CD4-positive, alpha-beta memory T cell (primary cell): ENCODE data around the gene STK32B. TPM values are rescaled to one million over a fixed set of nuclear protein-coding genes. Genes with fewer than 3 reads are reported as not detected.
"Not testable (repeated sequence)": the region's sequence is repeated elsewhere in the genome, so short reads cannot be mapped to it uniquely, and the experiment has no call there.

Experiments
- CTCF ChIA-PET: fragments of 350-600 bp; sonication (Branson Sonifier 250); formaldehyde crosslinking; loops from one replicate; lab custom pipeline; 2021; ENCODE audit warnings: inconsistent platforms; ENCODE audit not compliant: partially characterized antibody; lab: Charles Lee
- POLR2A ChIA-PET: fragments of 350-600 bp; sonication (Branson Sonifier 250); formaldehyde crosslinking; loops from one replicate; lab custom pipeline; 2021; ENCODE audit not compliant: partially characterized antibody; lab: Charles Lee
- DNase-seq, 5 donors: peaks; one replicate each; pipeline versions ENCODE4 v3.0.0 to v3.0.0-alpha.2; 2020 to 2022; ENCODE audit warnings: mixed read lengths in 1 of 5
- H3K27ac ChIP-seq: one replicate; pipeline ENCODE4 v1.7.0; 2013; ENCODE audit warnings: low read depth, low read length
- H3K27me3 ChIP-seq: 2 replicates; pipeline ENCODE4 v1.7.0; 2013; ENCODE audit warnings: mild to moderate bottlenecking, low read length, moderate library complexity; ENCODE audit not compliant: insufficient read depth
- H3K36me3 ChIP-seq: 2 replicates; pipeline ENCODE4 v1.7.0; 2013; ENCODE audit warnings: mild to moderate bottlenecking, low read length, moderate library complexity; ENCODE audit not compliant: insufficient read depth
- H3K4me1 ChIP-seq: 2 replicates; pipeline ENCODE4 v1.7.0; 2013; ENCODE audit warnings: mild to moderate bottlenecking, low read length, moderate library complexity; ENCODE audit not compliant: insufficient read depth
- H3K4me3 ChIP-seq, 2 donors: one replicate each; pipeline ENCODE4 v1.7.0; 2013; ENCODE audit warnings: low read length in 2 of 2, mild to moderate bottlenecking in 1 of 2
- H3K9me3 ChIP-seq, 2 donors: one replicate each; pipeline ENCODE4 v1.7.0; 2013; ENCODE audit warnings: low read length in 2 of 2, control low read depth in 1 of 2; ENCODE audit not compliant: control insufficient read depth in 1 of 2
- H3K27ac Mint-ChIP-seq, 7 donors: one replicate each; pipeline ENCODE4 v1.8.0; 2020 to 2021; ENCODE audit warnings: mixed read lengths in 7 of 7, mild to moderate bottlenecking in 6 of 7, inconsistent platforms in 3 of 7, moderate library complexity in 3 of 7
- H3K27me3 Mint-ChIP-seq, 2 donors: one replicate each; pipeline ENCODE4 v1.8.0; 2020 to 2021; ENCODE audit warnings: mixed read lengths in 2 of 2
- H3K36me3 Mint-ChIP-seq, 2 donors: one replicate each; pipeline ENCODE4 v1.8.0; 2020 to 2021; ENCODE audit warnings: mixed read lengths in 2 of 2, inconsistent platforms in 1 of 2, mild to moderate bottlenecking in 1 of 2
- H3K4me1 Mint-ChIP-seq, 4 donors: one replicate each; pipeline ENCODE4 v1.8.0; 2020 to 2021; ENCODE audit warnings: mixed read lengths in 4 of 4, mild to moderate bottlenecking in 1 of 4
- H3K4me3 Mint-ChIP-seq, 8 donors: one replicate each; pipeline ENCODE4 v1.8.0; 2020 to 2021; ENCODE audit warnings: mixed read lengths in 8 of 8, mild to moderate bottlenecking in 7 of 8, moderate library complexity in 6 of 8, inconsistent platforms in 3 of 8
- H3K9me3 Mint-ChIP-seq, 8 donors: one replicate each; pipeline ENCODE4 v1.8.0; 2020 to 2021; ENCODE audit warnings: mixed read lengths in 8 of 8, mild to moderate bottlenecking in 5 of 8, inconsistent platforms in 3 of 8, moderate library complexity in 1 of 8
- intact Hi-C: fragments of 100-400 bp; cut with micrococcal nuclease; formaldehyde crosslinking; loops from one replicate; pipeline ENCODE4 v1.15.1; 2023
- polyA plus RNA-seq, 2 donors: library from polyadenylated mRNA; unstranded; fragments of 300-500 nt; fragmentation: Illumina TruSeq; gene quantifications; one replicate each; pipeline ENCODE4 v1.2.3, GENCODE V29; 2021
- total RNA-seq, 2 experiments: library from RNA; stranded (reverse); gene quantifications; one replicate each; pipeline ENCODE4 v1.2.3, GENCODE V29; 2021

STK32B gene
- total and polyA plus RNA-seq, 4 experiments from 2014 or later: not detected

GRCh38 chr4:5232549-5232948 is 181.3 kb downstream of the STK32B start:
- intact Hi-C loops: no loop called here
- H3K36me3 Mint-ChIP-seq: no peaks in the 10 kb centered on the region
- no peaks in the 10 kb centered on the region for H3K4me1 ChIP-seq

GRCh38 chr4:5237086-5237660 is 185.9 kb downstream of the STK32B start:
- H3K36me3 Mint-ChIP-seq: no peaks in the 10 kb centered on the region
- no peaks in the 10 kb centered on the region for H3K36me3 ChIP-seq
- intact Hi-C loops: no loop called here

More at GRCh38 chr4:5232549-5232948, 181.3 kb downstream of the STK32B start:
- H3K9me3 ChIP-seq: no peaks in the 10 kb centered on the region
- Mint-ChIP-seq H3K4me3 (no peak overlapping the region), H3K4me1 (no peaks in the 10 kb centered on the region), H3K27ac (no peak overlapping the region), H3K27me3 (no peaks in the 10 kb centered on the region), H3K9me3 (peaks cover 0 to 4% (median 0%) of the 10 kb centered on the region in 8 donors)
- POLR2A ChIA-PET: no interaction called here
- no peak overlapping the region for H3K4me3 ChIP-seq
- H3K36me3 ChIP-seq: no peaks in the 10 kb centered on the region
- no peak overlapping the region for H3K27ac ChIP-seq
- CTCF ChIA-PET: no interaction called here
- no peaks in the 10 kb centered on the region for H3K27me3 ChIP-seq
- no peak for DNase-seq

GRCh38 chr4:5238173-5238572 is 186.9 kb downstream of the STK32B start:
- POLR2A ChIA-PET: no interaction called here
- H3K27me3 Mint-ChIP-seq: no peaks in the 10 kb centered on the region
- Histone ChIP-seq H3K36me3 (no peaks in the 10 kb centered on the region), H3K4me1 (no peaks in the 10 kb centered on the region), H3K27ac (no peak overlapping the region), H3K9me3 (no peaks in the 10 kb centered on the region), H3K27me3 (no peaks in the 10 kb centered on the region), H3K4me3 (no peak overlapping the region)
- peak overlapping the region in 1 of 7 donors; percentile 46 for H3K27ac Mint-ChIP-seq
- H3K9me3 Mint-ChIP-seq: peaks cover 0 to 4% (median under 1%) of the 10 kb centered on the region in 8 donors
- intact Hi-C loops: no loop called here
- no peak for DNase-seq
- no peaks in the 10 kb centered on the region for H3K36me3 Mint-ChIP-seq
- no peaks in the 10 kb centered on the region for H3K4me1 Mint-ChIP-seq
- CTCF ChIA-PET: no interaction called here
- H3K4me3 Mint-ChIP-seq: no peak overlapping the region

More at GRCh38 chr4:5237086-5237660, 185.9 kb downstream of the STK32B start:
- Histone ChIP-seq H3K4me3 (no peak overlapping the region), H3K4me1 (no peaks in the 10 kb centered on the region), H3K27ac (no peak overlapping the region), H3K27me3 (no peaks in the 10 kb centered on the region), H3K9me3 (no peaks in the 10 kb centered on the region)
- POLR2A ChIA-PET: no interaction called here
- Mint-ChIP-seq H3K9me3 (peaks cover 0 to 4% (median 0%) of the 10 kb centered on the region in 8 donors), H3K4me1 (no peaks in the 10 kb centered on the region), H3K27me3 (no peaks in the 10 kb centered on the region), H3K4me3 (no peak overlapping the region), H3K27ac (no peak overlapping the region)
- DNase-seq: no peak
- CTCF ChIA-PET: no interaction called here

- H3K9me3 ChIP-seq, intact Hi-C loops, H3K27me3 ChIP-seq, H3K27ac Mint-ChIP-seq, H3K4me1 ChIP-seq, H3K4me3 Mint-ChIP-seq, H3K36me3 Mint-ChIP-seq, DNase-seq, H3K36me3 ChIP-seq, CTCF ChIA-PET, H3K27me3 Mint-ChIP-seq, H3K4me3 ChIP-seq, H3K27ac ChIP-seq, H3K4me1 Mint-ChIP-seq, POLR2A ChIA-PET: not testable (repeated sequence)
- peaks cover 0 to 12% (median 7%) of the 10 kb centered on the region in 8 donors for H3K9me3 Mint-ChIP-seq
Measured at GRCh38 chr4:5247061-5247460, 195.8 kb downstream of the STK32B start.

DNA sequence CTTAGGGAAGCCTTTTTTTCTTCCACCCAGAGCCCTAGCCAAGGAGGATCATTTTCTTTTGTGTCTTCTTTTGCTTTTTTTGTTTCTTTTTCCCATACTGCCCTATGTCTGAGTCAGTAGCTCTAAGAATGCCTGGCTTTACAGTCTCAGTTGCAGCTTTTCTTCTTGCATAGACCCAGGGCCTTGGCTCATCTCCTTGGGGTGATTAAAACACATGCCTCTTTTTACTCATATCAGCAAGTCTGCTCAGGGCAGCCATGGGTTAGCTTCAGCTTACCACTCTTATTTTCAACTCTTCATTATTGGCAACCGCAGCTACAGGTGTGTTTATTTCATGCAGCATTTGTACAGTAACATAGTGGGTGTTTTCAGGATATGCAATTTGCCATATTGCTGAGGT is 196.5 kb downstream of the STK32B start:
- Mint-ChIP-seq H3K27me3 (no peaks in the 10 kb centered on the region), H3K27ac (no peak overlapping the region), H3K4me1 (no peaks in the 10 kb centered on the region), H3K36me3 (no peaks in the 10 kb centered on the region), H3K4me3 (no peak overlapping the region), H3K9me3 (peaks cover 0 to 12% (median 7%) of the 10 kb centered on the region in 8 donors)
- Histone ChIP-seq H3K9me3 (no peaks in the 10 kb centered on the region), H3K36me3 (no peaks in the 10 kb centered on the region), H3K4me3 (no peak overlapping the region), H3K27me3 (no peaks in the 10 kb centered on the region), H3K4me1 (no peaks in the 10 kb centered on the region), H3K27ac (no peak overlapping the region)
- intact Hi-C loops: no loop called here
- no peak for DNase-seq
- ChIA-PET CTCF (no interaction called here), POLR2A (no interaction called here)

- POLR2A ChIA-PET: no interaction called here
- CTCF ChIA-PET: no interaction called here
- Histone ChIP-seq H3K27ac (no peak overlapping the region), H3K27me3 (no peaks in the 10 kb centered on the region), H3K9me3 (no peaks in the 10 kb centered on the region), H3K4me1 (no peaks in the 10 kb centered on the region), H3K36me3 (no peaks in the 10 kb centered on the region), H3K4me3 (no peak overlapping the region)
- Mint-ChIP-seq H3K4me1 (no peaks in the 10 kb centered on the region), H3K4me3 (no peak overlapping the region), H3K9me3 (peaks cover 0 to 15% (median 6%) of the 10 kb centered on the region in 8 donors), H3K27ac (no peak overlapping the region), H3K36me3 (no peaks in the 10 kb centered on the region), H3K27me3 (no peaks in the 10 kb centered on the region)
- intact Hi-C loops: no loop called here
- DNase-seq: no peak
Measured at GRCh38 chr4:5249727-5250126, 198.4 kb downstream of the STK32B start.

- H3K27me3 ChIP-seq, CTCF ChIA-PET, H3K9me3 ChIP-seq, H3K36me3 Mint-ChIP-seq, H3K4me3 Mint-ChIP-seq, H3K27ac ChIP-seq, H3K27ac Mint-ChIP-seq, H3K4me1 Mint-ChIP-seq, H3K4me1 ChIP-seq, intact Hi-C loops, H3K4me3 ChIP-seq, H3K36me3 ChIP-seq, POLR2A ChIA-PET, DNase-seq, H3K27me3 Mint-ChIP-seq: not testable (repeated sequence)
- H3K9me3 Mint-ChIP-seq: peaks cover 0 to 15% (median 4%) of the 10 kb centered on the region in 8 donors
Measured at GRCh38 chr4:5250536-5250935, 199.3 kb downstream of the STK32B start.
